ENCODE results near the gene ERGIC3.

The ERGIC3 gene

GRCh38 chr20:35506872-35507638, 34.8 kb upstream of the ERGIC3 start:
- Mint-ChIP-seq H3K9me3 (no peaks in the 10 kb centered on the region), H3K4me1 (peaks cover 7% of the 10 kb centered on the region), H3K27ac (no peak overlapping the region), H3K4me3 (no peak overlapping the region), H3K27me3 (ENCODE audit: low read depth, poor library complexity) (no peaks in the 10 kb centered on the region), H3K36me3 (ENCODE audit: low read depth) (peaks cover 60% of the 10 kb centered on the region)
- TF ChIP-seq CTCF (IDR thresholded peaks at IDR 0.05) = no peak
- DNase-seq = no peak

- no peak overlapping the region for H3K4me3 Mint-ChIP-seq
- peaks cover 7% of the 10 kb centered on the region for H3K4me1 Mint-ChIP-seq
- no peak for DNase-seq
- no peak for TF ChIP-seq CTCF (IDR thresholded peaks at IDR 0.05)
- no peak overlapping the region for H3K27ac Mint-ChIP-seq
- H3K9me3 Mint-ChIP-seq = no peaks in the 10 kb centered on the region
- H3K27me3 Mint-ChIP-seq (ENCODE audit: low read depth, poor library complexity) = no peaks in the 10 kb centered on the region
- peaks cover 48% of the 10 kb centered on the region for H3K36me3 Mint-ChIP-seq (ENCODE audit: low read depth)
Measured at GRCh38 chr20:35508493-35509218, 33.2 kb upstream of the ERGIC3 start.

- Mint-ChIP-seq H3K36me3 (ENCODE audit: low read depth) (peaks cover 27% of the 10 kb centered on the region), H3K4me3 (no peak overlapping the region), H3K27me3 (ENCODE audit: low read depth, poor library complexity) (no peaks in the 10 kb centered on the region), H3K27ac (no peak overlapping the region), H3K9me3 (no peaks in the 10 kb centered on the region), H3K4me1 (no peaks in the 10 kb centered on the region)
- no peak for DNase-seq
- TF ChIP-seq CTCF (IDR thresholded peaks at IDR 0.05) = no peak
Measured at GRCh38 chr20:35510951-35511735, 30.7 kb upstream of the ERGIC3 start.

GRCh38 chr20:35511814-35512420, 30.0 kb upstream of the ERGIC3 start:
- peak; percentile 34 for TF ChIP-seq CTCF (IDR thresholded peaks at IDR 0.05)
- H3K4me3 Mint-ChIP-seq = no peak overlapping the region
- DNase-seq = no peak
- peak overlapping the region; percentile 2 for H3K27ac Mint-ChIP-seq
- H3K36me3 Mint-ChIP-seq (ENCODE audit: low read depth) = peaks cover 24% of the 10 kb centered on the region
- H3K9me3 Mint-ChIP-seq = no peaks in the 10 kb centered on the region
- H3K4me1 Mint-ChIP-seq = no peaks in the 10 kb centered on the region
- no peaks in the 10 kb centered on the region for H3K27me3 Mint-ChIP-seq (ENCODE audit: low read depth, poor library complexity)

- no peak for TF ChIP-seq CTCF (IDR thresholded peaks at IDR 0.05)
- Mint-ChIP-seq H3K36me3 (ENCODE audit: low read depth) (peaks cover 15% of the 10 kb centered on the region), H3K27me3 (ENCODE audit: low read depth, poor library complexity) (no peaks in the 10 kb centered on the region), H3K4me1 (no peaks in the 10 kb centered on the region), H3K27ac (peak overlapping the region; percentile 77), H3K4me3 (no peak overlapping the region), H3K9me3 (no peaks in the 10 kb centered on the region)
- DNase-seq = no peak
Measured at GRCh38 chr20:35514371-35514932, 27.4 kb upstream of the ERGIC3 start.
